Fibroblast of the aortic adventitia (primary cell): ENCODE results near the gene CFP. TPM values are rescaled to one million over a fixed set of nuclear protein-coding genes. Genes with fewer than 3 reads are reported as not detected.
A peak's percentile ranks its signal among the peaks of the same experiment; 100 is the strongest.

ENCODE experiments used
- DNase-seq: peaks from one replicate; pipeline ENCODE4 v3.0.0-alpha.2; 2010; ENCODE audit warnings: low read depth
- H3K4me3 ChIP-seq: 2 replicates; pipeline ENCODE4 v1.5.1; 2011; ENCODE audit warnings: low read depth, mild to moderate bottlenecking, control low read depth, low read length, moderate library complexity
- CTCF ChIP-seq: IDR thresholded peaks from 2 replicates; pipeline ENCODE4 v1.5.1; 2011; ENCODE audit warnings: mild to moderate bottlenecking, low read length, control low read depth, inconsistent platforms; ENCODE audit not compliant: insufficient read depth
- total RNA-seq: library from RNA; depleted of rRNA; stranded (reverse); fragments of >200 nt; gene quantifications from 2 replicates; pipeline ENCODE4 v1.2.3, GENCODE V29; 2012; ENCODE audit warnings: low replicate concordance

The CFP gene
- total RNA-seq, 1 donor, result 0.18 TPM

GRCh38 chrX:47625365-47625764, 4.4 kb downstream of the CFP start:
- no peak for TF ChIP-seq CTCF
- DNase-seq, result no peak
- no peak overlapping the region for H3K4me3 ChIP-seq

GRCh38 chrX:47623540-47624027, 6.1 kb downstream of the CFP start:
- DNase-seq, result peak; percentile 63
- TF ChIP-seq CTCF, result no peak
- peak overlapping the region; percentile 44 for H3K4me3 ChIP-seq

- H3K4me3 ChIP-seq, result no peak overlapping the region
- TF ChIP-seq CTCF, result no peak
- DNase-seq, result no peak
Measured at GRCh38 chrX:47621851-47622250, 7.9 kb downstream of the CFP start.

GRCh38 chrX:47620303-47620685, 9.4 kb downstream of the CFP start:
- DNase-seq, result no peak
- TF ChIP-seq CTCF, result no peak
- no peak overlapping the region for H3K4me3 ChIP-seq

- DNase-seq, result peak; percentile 66
- peak within 1 kb of the TSS; percentile 56 for H3K4me3 ChIP-seq
- no peak for TF ChIP-seq CTCF
Measured at GRCh38 chrX:47619486-47620302, 10.0 kb downstream of the CFP start, which contains the start of gene SYN1. Gene SYN1 (minus strand): TSS chrX:47619857. CDS start chrX:47619728, 129 bp downstream.

GRCh38 chrX:47618923-47619485, 10.7 kb downstream of the CFP start:
- H3K4me3 ChIP-seq, result no peak overlapping the region
- TF ChIP-seq CTCF, result no peak
- no peak for DNase-seq
